Epidermal melanocyte (primary cell): ENCODE data around the gene KDM4B.
A peak's percentile ranks its signal among the peaks of the same experiment; 100 is the strongest.

Experiments used
- DNase-seq: peaks from one replicate; pipeline ENCODE4 v3.0.0; 2011; ENCODE audit warnings: low spot score; ENCODE audit not compliant: insufficient read length

KDM4B gene

GRCh38 chr19:5048727-5049553 is 80.0 kb downstream of the KDM4B start:
- DNase-seq, result peak; percentile 64

- no peak for DNase-seq
Measured at GRCh38 chr19:5049561-5049960, 80.6 kb downstream of the KDM4B start.

- no peak for DNase-seq
Measured at GRCh38 chr19:5050067-5050656, 81.2 kb downstream of the KDM4B start.

GRCh38 chr19:5050905-5051304 is 82.0 kb downstream of the KDM4B start:
- DNase-seq, result no peak

GRCh38 chr19:5051619-5052018 is 82.7 kb downstream of the KDM4B start:
- DNase-seq, result no peak

- DNase-seq, result no peak
Measured at GRCh38 chr19:5052515-5052914, 83.6 kb downstream of the KDM4B start.

GRCh38 chr19:5052945-5053485 is 84.1 kb downstream of the KDM4B start:
- DNase-seq, result no peak

- no peak for DNase-seq
Measured at GRCh38 chr19:5053661-5054060, 84.7 kb downstream of the KDM4B start.

GRCh38 chr19:5054551-5055456 is 85.9 kb downstream of the KDM4B start:
- no peak for DNase-seq

- DNase-seq, result no peak
Measured at GRCh38 chr19:5055457-5055776, 86.5 kb downstream of the KDM4B start.

- DNase-seq, result no peak
Measured at GRCh38 chr19:5057860-5058259, 88.9 kb downstream of the KDM4B start.

- no peak for DNase-seq
Measured at GRCh38 chr19:5058521-5059212, 89.8 kb downstream of the KDM4B start.

GRCh38 chr19:5059213-5059574 is 90.3 kb downstream of the KDM4B start:
- no peak for DNase-seq

GRCh38 chr19:5059793-5060192 is 90.9 kb downstream of the KDM4B start:
- no peak for DNase-seq

GRCh38 chr19:5062195-5062594 is 93.3 kb downstream of the KDM4B start:
- no peak for DNase-seq

- no peak for DNase-seq
Measured at GRCh38 chr19:5062799-5063198, 93.9 kb downstream of the KDM4B start.

GRCh38 chr19:5063873-5064645 is 95.1 kb downstream of the KDM4B start:
- no peak for DNase-seq

- no peak for DNase-seq
Measured at GRCh38 chr19:5064896-5065295, 96.0 kb downstream of the KDM4B start.

- no peak for DNase-seq
Measured at GRCh38 chr19:5065663-5066093, 96.8 kb downstream of the KDM4B start.

GRCh38 chr19:5066768-5067167 is 97.9 kb downstream of the KDM4B start:
- no peak for DNase-seq

GRCh38 chr19:5067678-5068077 is 98.8 kb downstream of the KDM4B start:
- DNase-seq, result no peak
